ENCODE measurements around the gene ENAH.

Gene ENAH

GRCh38 chr1:225602590-225603206, 50.2 kb downstream of the ENAH start:
- DNase-seq (ENCODE audit: low read depth) = no peak

GRCh38 chr1:225601902-225602589, 50.9 kb downstream of the ENAH start:
- no peak for DNase-seq (ENCODE audit: low read depth)

DNA sequence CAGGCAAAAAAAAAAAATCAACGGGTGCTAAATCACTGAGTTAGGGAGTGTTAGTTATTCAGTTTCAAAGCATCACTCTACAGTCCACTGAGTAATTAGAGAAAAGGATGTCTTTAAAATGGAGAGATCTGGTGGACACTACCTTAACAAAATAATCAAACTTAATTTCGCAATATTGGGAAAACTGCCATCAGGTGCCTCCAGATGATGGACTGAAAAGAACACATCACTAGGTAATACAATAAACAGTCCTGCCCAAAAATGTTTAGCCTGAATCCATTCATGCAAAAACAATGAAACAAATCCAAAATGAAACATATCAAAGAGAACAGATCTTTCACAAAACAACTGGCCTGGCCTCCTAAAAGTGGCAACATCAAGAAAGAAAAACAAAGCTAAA, 54.1 kb downstream of the ENAH start:
- DNase-seq (ENCODE audit: low read depth) = no peak

DNA sequence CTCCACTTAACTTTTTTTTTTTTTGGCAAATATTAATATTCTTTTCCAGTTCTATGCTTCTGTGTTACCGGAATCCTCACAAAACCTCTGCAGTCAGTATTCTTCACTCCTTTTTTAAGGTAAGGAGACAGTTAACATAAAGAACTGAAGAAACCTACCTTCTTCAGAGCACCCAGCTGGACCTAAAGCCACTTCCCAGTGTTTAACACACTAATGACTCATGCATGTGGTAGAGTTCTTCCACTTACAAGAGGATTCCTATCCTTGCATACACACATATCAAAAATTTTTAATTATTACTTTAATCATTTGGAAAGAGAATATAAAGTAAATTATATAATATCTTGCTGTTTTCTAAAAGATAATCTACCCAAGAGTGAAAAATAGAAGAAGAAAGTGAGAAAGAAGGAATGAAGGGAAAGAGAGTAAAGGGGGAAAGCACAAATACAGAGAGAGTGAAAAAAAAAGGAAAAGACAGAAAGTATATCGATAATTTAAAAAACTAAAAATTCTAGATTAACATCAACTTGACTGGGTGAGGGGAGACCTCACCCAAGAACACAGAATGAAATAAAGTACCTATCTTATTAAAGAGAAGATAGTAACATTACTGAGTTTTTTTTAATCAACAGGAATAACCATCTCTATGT, 54.9 kb downstream of the ENAH start:
- DNase-seq (ENCODE audit: low read depth) = no peak

- no peak for DNase-seq (ENCODE audit: low read depth)
Observed at GRCh38 chr1:225596736-225597135, 56.2 kb downstream of the ENAH start.

GRCh38 chr1:225595974-225596551, 56.9 kb downstream of the ENAH start:
- DNase-seq (ENCODE audit: low read depth) = no peak

GRCh38 chr1:225595452-225595851, 57.5 kb downstream of the ENAH start:
- no peak for DNase-seq (ENCODE audit: low read depth)

- no peak for DNase-seq (ENCODE audit: low read depth)
Observed at GRCh38 chr1:225593414-225593813, 59.5 kb downstream of the ENAH start.

- DNase-seq (ENCODE audit: low read depth) = no peak
Observed at GRCh38 chr1:225592362-225593025, 60.4 kb downstream of the ENAH start.

- DNase-seq (ENCODE audit: low read depth) = no peak
Observed at GRCh38 chr1:225587310-225587709, 65.6 kb downstream of the ENAH start.

DNA sequence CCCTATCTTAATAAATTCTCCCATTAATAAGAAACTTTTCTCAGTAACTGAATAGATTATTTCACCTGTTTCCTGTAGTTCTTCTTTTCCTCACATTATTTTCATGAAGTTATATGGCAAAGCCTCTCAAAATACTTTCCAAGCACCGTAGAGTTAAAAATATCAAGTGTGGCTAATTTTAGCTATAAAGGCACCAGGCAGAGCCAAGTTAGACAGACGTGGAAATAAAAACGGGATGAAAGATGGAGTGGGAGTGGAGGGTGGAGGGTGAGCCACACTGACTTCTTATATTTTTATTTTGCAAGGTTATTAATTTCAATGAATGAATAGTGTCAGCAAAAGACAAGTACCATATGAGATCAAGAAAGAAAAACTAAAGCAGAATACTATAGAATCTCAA, 71.7 kb downstream of the ENAH start:
- no peak for DNase-seq (ENCODE audit: low read depth)

DNA sequence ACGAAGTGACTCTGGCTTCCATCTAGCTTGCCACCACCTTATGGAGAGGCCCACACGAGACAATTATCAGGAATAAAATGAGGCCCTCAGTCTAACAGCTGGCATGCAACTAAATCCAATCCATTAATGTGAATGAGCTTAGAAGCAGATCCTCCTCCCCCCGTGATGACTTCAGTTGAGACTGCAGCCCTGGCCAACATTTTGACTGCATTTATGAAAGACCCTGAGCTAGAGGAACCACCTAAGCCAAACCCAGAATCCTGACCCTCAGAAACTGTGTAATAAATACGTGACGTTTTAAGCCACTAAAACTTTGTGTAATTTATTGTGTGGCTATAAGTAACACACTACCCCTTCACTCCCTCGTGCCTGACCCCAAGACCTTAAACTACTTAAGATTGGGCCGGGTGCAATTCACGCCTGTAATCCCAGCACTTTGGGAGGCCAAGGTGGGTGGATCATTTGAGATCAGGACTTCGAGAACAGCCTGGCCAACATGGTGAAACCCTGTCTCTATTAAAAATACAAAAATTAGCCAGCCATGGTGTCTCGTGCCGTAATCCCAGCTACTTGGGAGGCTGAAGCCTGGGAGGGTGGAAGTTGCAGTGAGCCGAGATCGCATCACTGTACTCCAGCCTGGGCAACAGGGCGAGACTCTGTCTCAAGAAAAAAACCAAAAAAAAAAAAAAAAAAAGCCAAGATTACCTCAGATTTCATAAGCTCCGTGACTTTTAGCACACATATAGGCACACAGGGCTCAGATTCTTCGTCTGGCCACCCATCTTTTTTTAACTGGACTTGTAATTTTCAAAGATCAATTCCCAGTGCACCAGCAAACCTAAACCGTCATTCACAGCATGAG, 72.5 kb downstream of the ENAH start:
- no peak for DNase-seq (ENCODE audit: low read depth)

DNA sequence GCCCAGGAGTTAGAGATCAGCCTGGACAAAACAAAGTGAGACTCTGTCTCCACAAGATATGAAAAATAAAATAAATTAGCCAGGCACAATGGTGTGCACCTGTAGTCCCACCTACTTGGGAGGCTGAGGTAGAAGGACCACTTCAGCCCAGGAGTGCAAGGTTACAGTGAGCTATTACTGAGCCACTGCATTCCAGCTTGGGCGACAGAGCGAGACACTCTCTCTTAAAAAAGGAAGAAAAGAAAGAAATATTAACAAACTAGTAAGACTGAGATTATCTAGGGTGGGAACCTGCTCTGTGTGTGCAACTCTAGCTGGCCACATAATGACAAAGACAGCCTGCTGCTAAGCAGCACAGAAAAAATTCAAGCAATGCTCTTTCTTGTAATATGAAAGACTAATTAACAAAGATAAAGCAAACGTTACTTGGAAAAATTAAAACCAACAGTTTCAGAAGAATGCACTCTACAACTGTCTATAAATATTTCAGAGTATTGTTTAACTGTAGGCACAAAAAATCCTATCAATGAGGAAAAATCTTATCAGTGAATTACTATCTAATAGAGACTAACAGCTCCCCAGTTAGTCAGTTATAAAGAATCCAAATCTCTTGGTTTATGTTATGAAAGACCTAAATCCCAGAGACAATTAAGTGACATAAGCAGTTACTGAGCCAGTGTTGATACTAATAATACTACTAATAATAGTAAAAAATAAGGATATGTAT, 74.5 kb downstream of the ENAH start:
- DNase-seq (ENCODE audit: low read depth) = no peak

- DNase-seq (ENCODE audit: low read depth) = no peak
Observed at GRCh38 chr1:225577241-225577640, 75.7 kb downstream of the ENAH start.

- no peak for DNase-seq (ENCODE audit: low read depth)
Observed at GRCh38 chr1:225573216-225573615, 79.7 kb downstream of the ENAH start.

- DNase-seq (ENCODE audit: low read depth) = no peak
Observed at GRCh38 chr1:225572422-225572821, 80.5 kb downstream of the ENAH start.

DNA sequence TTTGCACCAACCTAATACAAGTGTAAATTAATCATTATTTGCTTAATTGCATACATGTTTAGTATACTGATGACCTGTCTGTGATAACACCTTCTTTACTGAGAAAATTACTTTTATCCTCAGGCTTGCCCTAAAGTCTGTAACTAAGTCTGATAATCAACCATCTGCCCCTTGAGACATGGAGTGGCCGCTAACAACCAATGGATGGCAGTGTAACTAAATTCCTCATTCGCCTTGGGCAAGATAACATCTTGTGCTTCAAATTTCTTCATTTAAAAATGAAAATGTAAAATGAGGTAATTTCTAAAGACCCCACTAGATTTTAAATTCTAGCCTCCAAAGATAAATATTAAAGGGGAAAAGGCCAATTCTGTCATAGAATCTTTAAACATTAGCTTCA, 85.1 kb downstream of the ENAH start:
- no peak for DNase-seq (ENCODE audit: low read depth)

DNA sequence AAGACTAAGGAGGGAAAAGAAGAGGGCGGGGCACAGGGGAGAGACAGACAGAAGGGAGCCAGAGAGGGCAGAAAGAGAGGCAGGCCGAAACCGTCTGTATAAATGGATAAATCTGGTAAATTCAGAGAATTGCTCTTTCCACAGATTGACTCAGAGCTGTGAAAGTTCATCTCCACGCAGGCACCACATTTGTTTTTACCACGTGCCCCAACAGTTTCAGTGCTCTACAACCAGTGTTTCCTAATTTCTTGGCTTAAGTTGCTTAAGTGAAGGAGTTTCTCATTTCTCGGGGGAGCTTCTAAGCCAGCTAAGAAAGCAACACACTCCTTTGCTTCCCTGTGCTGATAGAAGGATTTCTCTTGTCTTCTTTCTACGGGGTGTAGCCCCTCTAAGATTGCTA, 87.1 kb downstream of the ENAH start:
- DNase-seq (ENCODE audit: low read depth) = no peak

GRCh38 chr1:225561675-225562074, 91.2 kb downstream of the ENAH start:
- no peak for DNase-seq (ENCODE audit: low read depth)

- DNase-seq (ENCODE audit: low read depth) = no peak
Observed at GRCh38 chr1:225559902-225560301, 93.0 kb downstream of the ENAH start.

GRCh38 chr1:225559326-225559725, 93.6 kb downstream of the ENAH start:
- no peak for DNase-seq (ENCODE audit: low read depth)

Data from activated T-cell treated with anti-CD3 and anti-CD28 coated beads for 48 hours (primary cell).